Measurements from ENCODE around the gene SNN. TPM values are rescaled to one million over a fixed set of nuclear protein-coding genes. Genes with fewer than 3 reads are reported as not detected.
A peak's percentile ranks its signal among the peaks of the same experiment; 100 is the strongest.

SNN gene
- total and polyA plus RNA-seq, 10 donors = 22.3 to 59.5 (median 48.7) TPM

GRCh38 chr16:11624636-11625607 is 43.3 kb upstream of the SNN start:
- peak overlapping the region in 7 of 8 donors; percentile 70 to 93 (median 87) for H3K27ac ChIP-seq
- peaks cover 0 to 6% (median 0%) of the 10 kb centered on the region in 8 donors for H3K9me3 ChIP-seq
- no peaks in the 10 kb centered on the region for H3K27me3 ChIP-seq (replicated peaks in 1 of 7)
- peaks cover 28 to 98% (median 66%) of the 10 kb centered on the region in 6 donors for H3K4me1 ChIP-seq
- WGBS, 5 donors = 49 to 66% (median 59%) methylated on average over 15 to 16 of the region's 16 CpGs
- intact Hi-C loops (cut with DNase I; ENCODE audit: low total_unique reads) = no loop called here
- DNase-seq = no peak
- no peaks in the 10 kb centered on the region for H3K36me3 ChIP-seq
- TF ChIP-seq POLR2AphosphoS5 (IDR thresholded peaks at IDR 0.05) (peak in 1 of 3 donors; percentile 23), CTCF (IDR thresholded peaks at IDR 0.05 in 8 of 11, conservative IDR thresholded peaks at IDR 0.05 in 3 of 11) (no peak), POLR2A (IDR thresholded peaks at IDR 0.05) (no peak)
- H3K4me3 ChIP-seq = peak overlapping the region in 1 of 8 donors; percentile 54

- TF ChIP-seq POLR2A (IDR thresholded peaks at IDR 0.05) = no peak
- H3K4me1 ChIP-seq = peaks cover 30 to 98% (median 66%) of the 10 kb centered on the region in 6 donors
These were observed 42.5 kb upstream of the SNN start for GRCh38 chr16:11625769-11626168.

GRCh38 chr16:11626657-11627291 is 41.5 kb upstream of the SNN start:
- TF ChIP-seq CTCF (IDR thresholded peaks at IDR 0.05 in 8 of 11, conservative IDR thresholded peaks at IDR 0.05 in 3 of 11) (no peak), POLR2AphosphoS5 (IDR thresholded peaks at IDR 0.05) (no peak), POLR2A (IDR thresholded peaks at IDR 0.05) (no peak)

More at GRCh38 chr16:11625769-11626168, 42.5 kb upstream of the SNN start:
- Histone ChIP-seq H3K27ac (peak overlapping the region in 7 of 8 donors; percentile 70 to 93 (median 87)), H3K4me3 (peak overlapping the region in 1 of 8 donors; percentile 54), H3K27me3 (replicated peaks in 1 of 7) (no peaks in the 10 kb centered on the region), H3K36me3 (no peaks in the 10 kb centered on the region), H3K9me3 (no peaks in the 10 kb centered on the region)
- WGBS, 5 donors = 85 to 96% (median 92%) methylated on average over 4 of the region's 4 CpGs
- DNase-seq = no peak
- intact Hi-C loops (cut with DNase I; ENCODE audit: low total_unique reads) = no loop called here

GRCh38 chr16:11627292-11627663 is 41.0 kb upstream of the SNN start:
- Histone ChIP-seq H3K4me1 (peaks cover 22 to 90% (median 55%) of the 10 kb centered on the region in 6 donors), H3K27me3 (replicated peaks in 1 of 7) (no peaks in the 10 kb centered on the region), H3K27ac (peak overlapping the region in 5 of 8 donors; percentile 4 to 93 (median 49)), H3K9me3 (no peaks in the 10 kb centered on the region), H3K36me3 (no peaks in the 10 kb centered on the region), H3K4me3 (no peak overlapping the region)
- WGBS, 5 donors = 90 to 97% (median 94%) methylated on average over 5 of the region's 5 CpGs
- DNase-seq = no peak
- intact Hi-C loops (cut with DNase I; ENCODE audit: low total_unique reads) = no loop called here
- TF ChIP-seq POLR2A (IDR thresholded peaks at IDR 0.05) = no peak
- TF ChIP-seq CTCF (IDR thresholded peaks at IDR 0.05 in 8 of 11, conservative IDR thresholded peaks at IDR 0.05 in 3 of 11) = no peak
- no peak for TF ChIP-seq POLR2AphosphoS5 (IDR thresholded peaks at IDR 0.05)

More at GRCh38 chr16:11626657-11627291, 41.5 kb upstream of the SNN start:
- Histone ChIP-seq H3K36me3 (no peaks in the 10 kb centered on the region), H3K9me3 (no peaks in the 10 kb centered on the region), H3K4me3 (no peak overlapping the region), H3K27ac (peak overlapping the region in 5 of 8 donors; percentile 4 to 93 (median 49)), H3K4me1 (peaks cover 25 to 91% (median 58%) of the 10 kb centered on the region in 6 donors), H3K27me3 (replicated peaks in 1 of 7) (no peaks in the 10 kb centered on the region)
- intact Hi-C loops (cut with DNase I; ENCODE audit: low total_unique reads) = no loop called here
- no peak for DNase-seq
- WGBS, 5 donors = 90 to 99% (median 95%) methylated on average over 16 of the region's 16 CpGs
